Transverse colon (tissue), 4 donors: Measurements from ENCODE around the gene TMEM170A. TPM values are rescaled to one million over a fixed set of nuclear protein-coding genes. Genes with fewer than 3 reads are reported as not detected.

ENCODE experiments used
- DNase-seq: peaks from one replicate; pipeline ENCODE4 v3.0.0-alpha.2; 2019
- H3K27ac ChIP-seq, 4 donors: fragments of 200-600 bp; sonication (generic); 2 replicates each; pipeline ENCODE4 v1.5.1; 2016 to 2018; ENCODE audit warnings: inconsistent platforms in 4 of 4
- H3K27me3 ChIP-seq: fragments of 200-600 bp; sonication (generic); 2 replicates; pipeline ENCODE4 v1.5.1; 2017; ENCODE audit warnings: inconsistent platforms
- H3K36me3 ChIP-seq, 4 donors: fragments of 200-600 bp; sonication (generic); 2 replicates each; pipeline ENCODE4 v1.5.1; 2017 to 2019; ENCODE audit warnings: inconsistent platforms in 4 of 4
- H3K4me1 ChIP-seq, 4 donors: fragments of 200-600 bp; sonication (generic); 2 replicates each; pipeline ENCODE4 v1.5.1; 2017 to 2020; ENCODE audit warnings: inconsistent platforms in 4 of 4
- H3K4me3 ChIP-seq, 4 donors: fragments of 200-600 bp; sonication (generic); 1 replicate in 1 of 4; 2 replicates in 3 of 4; pipeline versions ENCODE4 v1.5.1 to v1.6.1; 2017 to 2019; ENCODE audit warnings: inconsistent platforms in 4 of 4
- H3K9me3 ChIP-seq, 2 donors: fragments of 200-600 bp; sonication (generic); 2 replicates each; pipeline ENCODE4 v1.5.1; 2017 to 2019; ENCODE audit warnings: inconsistent platforms in 2 of 2
- CTCF ChIP-seq, 5 experiments: fragments of 200-600 bp in 3 of 5; fragments of 450-650 bp in 2 of 5; sonication (generic) in 3 of 5; IDR thresholded peaks; 1 replicate in 2 of 5; 2 replicates in 3 of 5; pipeline ENCODE4 v1.5.1; 2016 to 2017; ENCODE audit warnings: antibody characterized with exemption in 5 of 5, inconsistent platforms in 3 of 5, mild to moderate bottlenecking in 2 of 5, moderate library complexity in 1 of 5
- EP300 ChIP-seq: sonication (generic); formaldehyde crosslinking; IDR thresholded peaks from one replicate; pipeline ENCODE4 v1.6.1; 2017; ENCODE audit warnings: antibody characterized with exemption, low read depth
- POLR2A ChIP-seq: fragments of 450-650 bp; IDR thresholded peaks from one replicate; pipeline ENCODE4 v1.6.1; 2016; ENCODE audit warnings: antibody characterized with exemption, mild to moderate bottlenecking, moderate library complexity
- POLR2AphosphoS5 ChIP-seq, 3 donors: sonication (generic); formaldehyde crosslinking; IDR thresholded peaks; one replicate each; pipeline ENCODE4 v1.6.1; 2016; ENCODE audit warnings: antibody characterized with exemption in 3 of 3
- WGBS, 2 donors: methylation state at CpG; one replicate each; pipeline ENCODE4 v1.1.5; 2018; ENCODE audit warnings: low coverage in 1 of 2; 5-methylcytosine and 5-hydroxymethylcytosine counted together
- in situ Hi-C, 4 donors: fragments of 200-750 bp; cut with MboI; loops; one replicate each; pipeline versions ENCODE4 v1.15.0 to v1.15.1; 2017; ENCODE audit warnings: low sequenced_read_pairs in 3 of 4, low pct_ligation_motif_present in 1 of 4, low pct_unique_long_range_greater_than_20kb in 1 of 4
- intact Hi-C: fragments of 100-400 bp; cut with DNase I; formaldehyde crosslinking; loops from one replicate; pipeline ENCODE4 v1.15.1; 2023; ENCODE audit warnings: low total_unique reads
- total RNA-seq, 4 donors: library from RNA; depleted of rRNA; stranded (reverse); fragments of >200 nt; gene quantifications; one replicate each; pipeline ENCODE4 v1.1.0, GENCODE V29; 2016

TMEM170A gene
- total RNA-seq, 4 donors from 2014 or later, result 16.5 to 96.7 (median 49.2) TPM

GRCh38 chr16:75483222-75483621 lies 18.7 kb upstream of the TMEM170A start:
- DNase-seq, result no peak
- H3K4me1 ChIP-seq, result peaks cover 0 to 21% (median 13%) of the 10 kb centered on the region in 4 donors
- H3K27me3 ChIP-seq, result no peaks in the 10 kb centered on the region
- no peak overlapping the region for H3K4me3 ChIP-seq
- in situ Hi-C loops, result loop anchor here in 3 of 4 donors (25.0 kb wide), 1 partner anchor 279 kb away; no protein-coding TSS in a partner anchor
- intact Hi-C loops, result no loop called here
- WGBS, 2 donors, result 86% methylated on average over 2 of the region's 2 CpGs; no CpG with 5 or more reads in 1 of the 2 donors
- no peaks in the 10 kb centered on the region for H3K9me3 ChIP-seq
- no peak overlapping the region for H3K27ac ChIP-seq
- no peaks in the 10 kb centered on the region for H3K36me3 ChIP-seq
- TF ChIP-seq EP300, result no peak
- TF ChIP-seq POLR2AphosphoS5 (IDR thresholded peaks at IDR 0.05), result peak in 1 of 3 donors; percentile 6
- TF ChIP-seq POLR2A, result no peak
- no peak for TF ChIP-seq CTCF (IDR thresholded peaks at IDR 0.05)

DNA sequence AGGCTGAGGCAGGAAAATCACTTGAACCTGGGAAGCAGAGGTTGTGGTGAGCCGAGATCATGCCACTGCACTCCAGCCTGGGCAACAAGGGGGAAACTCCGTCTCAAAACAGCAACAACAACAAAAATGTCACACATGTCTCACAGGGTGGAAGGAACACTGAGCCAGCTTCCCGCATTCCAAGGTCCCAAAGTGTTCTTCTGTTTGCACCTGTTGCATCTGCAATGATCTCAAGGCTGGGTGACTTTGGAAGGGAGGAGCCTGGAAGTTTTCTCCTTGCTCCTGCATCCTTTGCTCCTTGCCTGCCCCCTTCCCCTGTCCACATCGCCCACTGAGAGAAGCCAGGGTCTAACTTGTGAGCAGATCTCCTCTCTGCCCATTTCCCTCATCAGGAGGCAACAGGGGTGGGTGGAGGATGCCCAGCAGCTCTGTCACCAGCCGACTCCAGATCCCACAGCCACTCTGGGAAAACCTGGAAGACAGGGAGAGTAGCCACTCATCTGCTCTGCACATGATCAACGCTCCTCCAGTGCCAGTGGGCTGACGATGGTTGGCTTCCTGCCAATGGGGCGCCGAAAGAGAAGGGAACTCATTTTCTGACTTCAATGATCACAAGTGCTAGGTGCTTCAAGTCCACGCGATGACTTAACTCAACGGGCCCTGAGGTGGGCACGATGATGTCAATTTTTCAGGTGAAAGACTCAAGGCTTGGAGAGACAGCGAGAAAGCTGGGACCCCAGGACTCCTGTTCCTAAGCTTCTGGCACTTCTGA lies 18.1 kb upstream of the TMEM170A start:
- no peak for TF ChIP-seq EP300
- TF ChIP-seq POLR2AphosphoS5 (IDR thresholded peaks at IDR 0.05), result no peak
- TF ChIP-seq CTCF (IDR thresholded peaks at IDR 0.05), result no peak
- TF ChIP-seq POLR2A, result no peak
- Histone ChIP-seq H3K9me3 (no peaks in the 10 kb centered on the region), H3K36me3 (no peaks in the 10 kb centered on the region), H3K4me1 (peaks cover 0 to 20% (median 12%) of the 10 kb centered on the region in 4 donors), H3K27ac (no peak overlapping the region), H3K27me3 (no peaks in the 10 kb centered on the region), H3K4me3 (no peak overlapping the region)
- intact Hi-C loops, result no loop called here
- 75 to 82% methylated on average over 7 to 14 of the region's 14 CpGs for WGBS, 2 donors
- in situ Hi-C loops, result loop anchor here in 3 of 4 donors (25.0 kb wide), 1 partner anchor 280 kb away; no protein-coding TSS in a partner anchor
- DNase-seq, result no peak

DNA sequence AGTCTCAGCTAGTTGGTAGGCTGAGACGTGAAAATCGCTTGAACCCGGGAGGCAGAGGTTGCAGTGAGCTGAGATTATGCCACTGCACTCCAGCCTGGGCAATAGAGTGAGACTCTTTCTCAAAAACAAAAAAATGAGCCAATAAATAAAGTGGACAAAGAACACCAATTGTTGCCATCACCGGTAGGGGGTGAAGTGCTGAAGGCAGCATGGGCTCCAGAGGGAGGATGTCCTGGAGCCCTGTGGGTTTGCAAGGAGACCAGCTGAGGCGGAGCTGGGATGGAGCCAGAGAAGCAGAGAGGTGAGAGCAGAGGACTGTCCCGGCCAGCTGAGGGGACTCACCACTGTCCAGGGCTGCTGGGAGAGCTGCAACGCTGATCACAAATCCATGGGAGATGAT lies 17.0 kb upstream of the TMEM170A start:
- no peak for DNase-seq
- Histone ChIP-seq H3K27ac (no peak overlapping the region), H3K9me3 (no peaks in the 10 kb centered on the region), H3K4me1 (peaks cover 0 to 12% (median 5%) of the 10 kb centered on the region in 4 donors), H3K4me3 (no peak overlapping the region), H3K36me3 (no peaks in the 10 kb centered on the region), H3K27me3 (no peaks in the 10 kb centered on the region)
- in situ Hi-C loops (loop anchor here in 3 of 4 donors (25.0 kb wide), 1 partner anchor 281 kb away; no protein-coding TSS in a partner anchor), intact Hi-C loops (no loop called here)
- TF ChIP-seq EP300 (no peak), POLR2AphosphoS5 (IDR thresholded peaks at IDR 0.05) (no peak)
- 88 to 92% methylated on average over 6 to 7 of the region's 7 CpGs for WGBS, 2 donors

- TF ChIP-seq CTCF (IDR thresholded peaks at IDR 0.05) (no peak), EP300 (no peak), POLR2A (no peak), POLR2AphosphoS5 (IDR thresholded peaks at IDR 0.05) (no peak)
- intact Hi-C loops (loop anchor here (5.0 to 10.0 kb wide), 2 partner anchors 175 to 283 kb away; no protein-coding TSS in a partner anchor), in situ Hi-C loops (loop anchor here (10.0 to 25.0 kb wide), 2 partner anchors 283 to 285 kb away; no protein-coding TSS in a partner anchor)
- H3K4me1 ChIP-seq, result no peaks in the 10 kb centered on the region
- H3K4me3 ChIP-seq, result no peak overlapping the region
- H3K27me3 ChIP-seq, result no peaks in the 10 kb centered on the region
- DNase-seq, result no peak
- 97% methylated on average over 47 of the region's 47 CpGs; no CpG with 5 or more reads in 1 of the 2 donors for WGBS, 2 donors
- H3K9me3 ChIP-seq, result no peaks in the 10 kb centered on the region
- H3K36me3 ChIP-seq, result no peaks in the 10 kb centered on the region
- no peak overlapping the region for H3K27ac ChIP-seq
Measured at GRCh38 chr16:75479421-75479990, 15.0 kb upstream of the TMEM170A start.
